Effector memory CD8-positive, alpha-beta T cell (primary cell): ENCODE measurements around the gene IFNA13.
"Not testable (repeated sequence)": the region's sequence is repeated elsewhere in the genome, so short reads cannot be mapped to it uniquely, and the experiment has no call there.

Experiments used
- ATAC-seq: fragments of 150-1000 bp; cut with Tn5 transposase; replicated peaks from 2 replicates; pipeline ENCODE4 v1.10.0; 2021; ENCODE audit warnings: mild to moderate bottlenecking, moderate library complexity
- DNase-seq, 3 experiments: peaks; one replicate each; pipeline ENCODE4 v3.0.0; 2021
- H3K27ac Mint-ChIP-seq, 2 donors: one replicate each; pipeline ENCODE4 v1.8.0; 2022; ENCODE audit warnings: mild to moderate bottlenecking in 2 of 2, mixed read lengths in 2 of 2, moderate library complexity in 2 of 2
- H3K27me3 Mint-ChIP-seq, 2 donors: one replicate each; pipeline ENCODE4 v1.8.0; 2022; ENCODE audit warnings: mixed read lengths in 2 of 2
- H3K36me3 Mint-ChIP-seq: one replicate; pipeline ENCODE4 v1.8.0; 2022; ENCODE audit warnings: mild to moderate bottlenecking, moderate library complexity, mixed read lengths; ENCODE audit not compliant: insufficient read depth
- H3K4me1 Mint-ChIP-seq, 2 donors: one replicate each; pipeline ENCODE4 v1.8.0; 2022; ENCODE audit warnings: low read depth in 2 of 2, mixed read lengths in 2 of 2
- H3K4me3 Mint-ChIP-seq, 2 donors: one replicate each; pipeline ENCODE4 v1.8.0; 2022; ENCODE audit warnings: mild to moderate bottlenecking in 2 of 2, mixed read lengths in 2 of 2, moderate library complexity in 2 of 2
- H3K9me3 Mint-ChIP-seq, 2 donors: one replicate each; pipeline ENCODE4 v1.8.0; 2022; ENCODE audit warnings: mixed read lengths in 2 of 2

IFNA13 gene

DNA sequence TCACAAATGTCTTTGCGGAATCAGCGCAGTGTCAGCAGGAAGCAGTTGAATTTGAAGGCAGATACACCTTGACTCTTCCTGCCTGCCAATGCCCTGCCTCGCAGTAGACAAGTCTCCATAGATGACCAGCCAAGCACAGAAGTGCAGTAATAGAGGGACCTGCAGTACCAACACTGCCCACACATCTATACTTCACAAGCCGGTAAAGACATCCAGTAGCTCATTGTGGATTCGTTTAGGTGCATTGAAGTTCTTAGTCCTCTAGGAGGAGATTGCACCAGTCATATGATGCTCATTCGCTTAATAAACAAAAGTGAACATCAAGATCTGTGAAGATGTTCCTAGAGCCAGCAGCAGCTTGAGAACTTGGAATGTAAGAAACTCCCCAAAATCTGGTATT lies 24.4 kb upstream of the IFNA13 start:
- peaks cover 76 to 85% of the 10 kb centered on the region in 2 donors for H3K27me3 Mint-ChIP-seq
- H3K27ac Mint-ChIP-seq = no peak overlapping the region
- H3K4me3 Mint-ChIP-seq = no peak overlapping the region
- no peaks in the 10 kb centered on the region for H3K9me3 Mint-ChIP-seq
- DNase-seq (no peak), ATAC-seq (peak; percentile 76)
- H3K36me3 Mint-ChIP-seq = no peaks in the 10 kb centered on the region
- H3K4me1 Mint-ChIP-seq = peaks cover 5 to 8% of the 10 kb centered on the region in 2 donors

DNA sequence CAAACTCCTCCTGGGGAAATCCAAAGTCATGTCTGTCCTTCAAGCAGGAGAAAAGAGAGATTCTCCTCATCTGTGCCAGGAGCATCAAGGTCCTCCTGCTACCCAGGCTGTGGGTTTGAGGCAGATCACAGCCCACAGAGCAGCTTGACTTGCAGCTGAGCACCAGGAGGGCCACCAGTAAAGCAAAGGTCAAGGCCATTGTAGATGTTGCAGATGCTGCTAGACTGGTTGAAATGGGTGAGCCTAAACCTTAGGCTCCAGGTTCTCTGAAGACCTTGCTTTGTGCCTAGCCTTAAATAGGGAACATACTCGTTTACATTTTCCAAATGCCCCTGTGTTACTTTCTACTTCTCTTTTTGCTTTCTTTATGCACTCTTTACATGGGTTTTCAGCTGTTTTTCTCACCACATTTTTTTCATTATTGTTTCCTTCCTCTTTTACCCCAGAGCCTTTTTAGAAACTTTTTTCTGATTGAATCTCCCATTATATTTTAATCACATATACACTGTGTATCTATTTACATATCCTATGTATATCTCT lies 17.3 kb upstream of the IFNA13 start, which contains the start of gene IFNA2:
IFNA2 (minus strand) TSS at position 268 of the 540 bp plus-strand sequence; CDS start at position 199, 69 bp downstream.
- Mint-ChIP-seq H3K9me3 (no peaks in the 10 kb centered on the region), H3K36me3 (no peaks in the 10 kb centered on the region), H3K27ac (no peak within 1 kb of the TSS), H3K27me3 (peaks cover 50 to 53% of the 10 kb centered on the region in 2 donors), H3K4me3 (no peak within 1 kb of the TSS), H3K4me1 (peaks cover 3 to 10% of the 10 kb centered on the region in 2 donors)
- ATAC-seq (no peak), DNase-seq (no peak)

DNA sequence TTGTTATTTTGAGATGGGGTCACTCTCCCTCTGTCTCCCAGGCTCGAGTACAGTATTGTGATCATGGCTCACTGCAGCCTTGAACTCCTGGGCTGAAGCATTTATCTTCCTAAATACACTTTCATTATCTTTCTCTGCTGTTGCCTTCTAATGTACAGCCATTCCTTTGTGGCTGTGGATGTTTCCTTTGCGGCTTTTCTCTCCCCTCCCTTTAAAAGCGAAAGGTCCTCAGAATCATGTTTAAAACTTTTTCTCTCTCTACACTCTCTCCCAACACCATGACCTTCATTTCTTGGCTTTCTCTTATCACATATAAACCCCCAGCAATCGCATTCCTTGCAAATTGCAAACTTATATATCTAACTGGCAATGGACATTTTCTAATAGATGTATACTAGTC lies 15.8 kb upstream of the IFNA13 start:
- H3K27me3 Mint-ChIP-seq = peaks cover 50 to 54% of the 10 kb centered on the region in 2 donors
- no peak overlapping the region for H3K27ac Mint-ChIP-seq
- no peak overlapping the region for H3K4me3 Mint-ChIP-seq
- no peak for DNase-seq
- no peaks in the 10 kb centered on the region for H3K9me3 Mint-ChIP-seq
- no peak for ATAC-seq
- peaks cover 6 to 10% of the 10 kb centered on the region in 2 donors for H3K4me1 Mint-ChIP-seq
- no peaks in the 10 kb centered on the region for H3K36me3 Mint-ChIP-seq

DNA sequence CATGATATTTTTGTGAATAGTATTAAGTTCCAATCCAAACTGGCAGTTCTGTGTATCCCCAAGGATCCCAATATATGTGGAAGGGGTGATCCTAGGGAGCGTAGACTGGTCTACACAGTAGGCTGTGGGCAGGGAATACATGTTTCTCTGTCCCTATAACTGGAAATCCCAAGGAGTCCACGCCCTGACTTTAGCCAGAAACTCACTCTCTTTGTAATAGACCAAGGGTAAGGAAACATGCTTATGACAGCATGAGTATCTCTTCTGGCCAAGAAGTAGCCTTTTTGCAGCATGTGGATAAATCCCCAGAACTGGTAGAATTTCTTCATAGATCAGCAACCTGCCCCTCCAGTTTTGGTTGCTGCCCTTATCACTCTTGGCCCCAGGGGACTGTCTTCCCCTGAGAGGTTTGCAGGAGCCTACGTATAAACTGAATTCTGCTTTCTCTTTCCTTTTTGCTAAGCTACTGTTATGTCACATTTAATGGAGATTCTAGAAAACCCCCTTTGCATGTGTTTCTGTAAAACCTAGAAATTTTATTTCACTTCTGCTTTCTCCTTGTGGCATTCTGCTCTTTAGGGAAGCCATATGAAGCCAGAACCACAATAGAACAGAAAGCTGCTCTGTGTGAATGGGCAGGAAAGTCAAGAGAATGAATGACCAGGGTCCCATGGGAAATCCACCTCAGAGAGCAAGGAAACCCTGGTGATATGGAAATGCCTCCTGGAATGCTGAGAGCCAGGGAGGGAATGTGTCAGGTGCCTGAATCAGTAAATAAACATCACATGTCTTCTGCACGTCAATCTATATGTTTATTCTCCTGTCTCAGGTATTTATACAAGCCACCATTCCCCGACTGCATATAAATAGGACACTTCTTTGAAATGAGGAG lies 13.8 kb upstream of the IFNA13 start:
- H3K4me1 Mint-ChIP-seq = peaks cover 6 to 10% of the 10 kb centered on the region in 2 donors
- peaks cover 52 to 54% of the 10 kb centered on the region in 2 donors for H3K27me3 Mint-ChIP-seq
- peak overlapping the region; percentile 34 to 45 for H3K4me3 Mint-ChIP-seq
- H3K36me3 Mint-ChIP-seq = no peaks in the 10 kb centered on the region
- ATAC-seq = peak; percentile 90
- H3K27ac Mint-ChIP-seq = no peak overlapping the region
- no peaks in the 10 kb centered on the region for H3K9me3 Mint-ChIP-seq
- no peak for DNase-seq

DNA sequence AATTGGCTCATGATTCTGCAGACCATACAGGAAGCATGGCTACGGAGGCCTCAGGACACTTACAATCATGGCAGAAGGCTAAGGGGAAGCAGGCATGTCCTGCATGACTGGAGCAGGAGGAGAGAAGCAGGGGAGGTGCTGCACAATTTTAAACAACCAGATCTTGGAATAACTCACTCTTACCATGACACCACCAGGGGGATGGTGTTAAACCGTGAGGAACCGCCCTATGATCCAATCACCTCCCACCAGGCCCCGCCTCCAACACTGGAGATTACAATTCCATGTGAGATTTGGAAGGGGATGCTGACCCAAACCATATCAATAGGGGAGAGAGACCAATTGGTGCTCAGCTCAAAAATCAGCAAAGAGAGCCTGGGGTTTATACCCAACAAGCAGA lies 3.6 kb upstream of the IFNA13 start:
- not testable (repeated sequence) for H3K27ac Mint-ChIP-seq, H3K4me3 Mint-ChIP-seq, H3K9me3 Mint-ChIP-seq, ATAC-seq, H3K4me1 Mint-ChIP-seq, DNase-seq, H3K36me3 Mint-ChIP-seq
- H3K27me3 Mint-ChIP-seq = peaks cover 46 to 50% of the 10 kb centered on the region in 2 donors

DNA sequence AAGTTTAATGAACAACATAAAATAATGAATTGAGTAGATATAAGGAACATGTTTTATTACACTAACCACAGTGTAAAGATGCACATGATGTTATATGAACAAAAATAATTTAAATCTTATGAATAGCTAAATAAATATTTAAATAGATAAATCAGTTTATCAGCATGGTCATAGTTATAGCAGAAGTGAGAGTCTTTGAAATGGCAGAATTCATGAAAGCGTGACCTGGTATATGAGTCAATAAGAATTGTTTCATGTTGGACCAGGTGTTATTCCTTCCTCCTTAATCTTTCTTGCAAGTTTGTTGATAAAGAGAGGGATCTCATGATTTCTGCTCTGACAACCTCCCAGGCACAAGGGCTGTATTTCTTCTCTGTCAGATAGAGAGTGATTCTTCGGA lies 688 bp downstream of the IFNA13 start:
- H3K27me3 Mint-ChIP-seq = peaks cover 64 to 65% of the 10 kb centered on the region in 2 donors
- not testable (repeated sequence) for DNase-seq, H3K4me3 Mint-ChIP-seq, ATAC-seq, H3K9me3 Mint-ChIP-seq, H3K36me3 Mint-ChIP-seq, H3K27ac Mint-ChIP-seq, H3K4me1 Mint-ChIP-seq

DNA sequence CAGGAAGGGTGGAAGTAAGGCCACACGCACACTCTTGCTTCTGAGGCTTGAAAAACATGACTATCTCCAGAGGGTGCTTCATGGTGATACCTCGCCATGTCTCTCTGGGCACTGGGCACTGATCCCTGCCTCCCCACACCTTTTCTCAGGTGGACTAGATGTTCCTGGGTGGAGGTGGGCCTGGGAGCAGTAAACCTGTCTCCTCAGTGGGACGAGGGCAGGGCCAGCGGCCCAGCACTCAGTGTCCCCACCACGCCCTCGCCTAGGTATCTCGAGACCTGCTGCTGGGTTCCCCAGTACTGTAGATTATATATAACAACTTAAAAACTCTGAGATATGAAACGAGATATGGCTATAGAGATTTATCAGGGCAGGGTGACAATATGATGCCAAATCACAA lies 5.6 kb downstream of the IFNA13 start:
- no peak for ATAC-seq
- Mint-ChIP-seq H3K4me3 (no peak overlapping the region), H3K4me1 (peaks cover 3 to 9% of the 10 kb centered on the region in 2 donors), H3K27me3 (peaks cover 38 to 51% of the 10 kb centered on the region in 2 donors), H3K36me3 (no peaks in the 10 kb centered on the region), H3K27ac (no peak overlapping the region), H3K9me3 (no peaks in the 10 kb centered on the region)
- DNase-seq = no peak

DNA sequence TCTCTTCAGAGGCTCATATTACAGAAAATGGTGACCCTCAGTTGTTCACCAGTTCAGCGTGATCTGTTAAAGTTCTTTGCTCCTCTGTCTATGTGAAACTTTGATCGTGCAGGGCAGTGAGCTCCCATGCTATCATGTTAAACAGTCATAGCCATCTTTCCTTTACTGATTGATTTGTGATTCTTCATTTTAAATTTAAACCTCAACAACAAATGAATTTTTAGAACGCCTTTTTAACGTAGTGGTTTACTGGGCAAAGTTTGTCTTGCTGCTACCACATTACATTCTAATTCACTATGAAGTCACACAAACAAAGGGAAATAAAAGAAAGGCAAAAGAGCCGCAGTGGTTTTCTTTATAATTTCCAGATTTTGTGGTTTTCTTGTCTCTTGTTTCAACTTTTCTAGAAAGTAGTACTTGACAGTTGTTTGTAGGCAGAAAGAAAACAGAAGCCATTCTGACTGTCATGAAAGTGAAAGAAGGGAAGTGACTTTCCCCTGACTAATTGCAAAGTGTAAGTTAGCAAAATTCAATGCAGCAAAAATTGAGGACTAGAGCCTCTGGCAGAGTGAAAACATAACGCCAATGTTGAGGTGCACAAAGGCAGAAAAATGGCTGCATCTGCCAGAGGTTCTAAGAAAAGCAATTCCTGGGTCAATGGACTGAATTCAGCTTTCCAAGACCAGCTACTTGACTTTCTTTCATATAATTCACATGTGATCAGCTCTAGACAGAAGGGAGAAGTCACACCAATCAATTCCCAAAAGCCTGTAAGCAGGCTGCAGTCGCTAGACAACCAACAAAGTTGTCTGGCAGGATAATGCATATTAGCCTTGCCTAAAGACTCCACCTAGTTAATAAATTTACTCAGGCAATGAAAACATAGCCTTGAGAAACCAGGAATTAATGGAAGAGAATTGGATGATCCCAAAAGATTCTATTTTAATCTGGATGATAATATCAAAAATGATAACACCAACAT lies 10.1 kb downstream of the IFNA13 start:
- H3K27me3 Mint-ChIP-seq = peaks cover 9 to 26% of the 10 kb centered on the region in 2 donors
- H3K9me3 Mint-ChIP-seq = no peaks in the 10 kb centered on the region
- ATAC-seq = peak; percentile 45
- peaks cover 3% of the 10 kb centered on the region for H3K36me3 Mint-ChIP-seq
- peak overlapping the region; percentile 65 to 66 for H3K4me3 Mint-ChIP-seq
- no peak for DNase-seq
- H3K4me1 Mint-ChIP-seq = peaks cover 4 to 13% of the 10 kb centered on the region in 2 donors
- peak overlapping the region; percentile 44 to 72 for H3K27ac Mint-ChIP-seq

DNA sequence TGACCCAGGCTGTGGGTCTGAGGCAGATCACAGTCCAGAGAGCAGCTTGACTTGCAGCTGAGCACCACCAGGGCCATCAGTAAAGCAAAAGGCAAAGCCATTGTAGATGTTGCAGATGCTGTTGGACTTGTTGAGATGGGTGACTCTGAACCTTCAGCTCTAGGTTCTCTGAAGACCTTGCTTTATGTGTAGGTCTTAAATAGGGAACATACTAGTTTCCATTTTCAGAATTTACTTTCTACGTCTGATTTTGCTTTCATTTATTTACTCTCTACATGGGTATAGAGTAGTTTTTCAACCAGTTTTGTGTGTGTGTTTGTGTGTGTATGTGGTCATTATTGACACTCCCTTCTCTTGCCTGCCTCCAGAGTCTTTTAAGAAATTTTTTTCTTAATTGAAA lies 17.1 kb downstream of the IFNA13 start, which contains the start of gene IFNA6:
IFNA6 (minus strand) TSS at position 101 of the 400 bp plus-strand sequence; CDS start at position 101, 0 bp downstream.
- Mint-ChIP-seq H3K27me3 (peaks cover 46 to 48% of the 10 kb centered on the region in 2 donors), H3K4me1 (no peaks in the 10 kb centered on the region), H3K36me3 (peaks cover 3% of the 10 kb centered on the region), H3K9me3 (no peaks in the 10 kb centered on the region), H3K27ac (no peak within 1 kb of the TSS), H3K4me3 (no peak within 1 kb of the TSS)
- DNase-seq (no peak), ATAC-seq (no peak)

DNA sequence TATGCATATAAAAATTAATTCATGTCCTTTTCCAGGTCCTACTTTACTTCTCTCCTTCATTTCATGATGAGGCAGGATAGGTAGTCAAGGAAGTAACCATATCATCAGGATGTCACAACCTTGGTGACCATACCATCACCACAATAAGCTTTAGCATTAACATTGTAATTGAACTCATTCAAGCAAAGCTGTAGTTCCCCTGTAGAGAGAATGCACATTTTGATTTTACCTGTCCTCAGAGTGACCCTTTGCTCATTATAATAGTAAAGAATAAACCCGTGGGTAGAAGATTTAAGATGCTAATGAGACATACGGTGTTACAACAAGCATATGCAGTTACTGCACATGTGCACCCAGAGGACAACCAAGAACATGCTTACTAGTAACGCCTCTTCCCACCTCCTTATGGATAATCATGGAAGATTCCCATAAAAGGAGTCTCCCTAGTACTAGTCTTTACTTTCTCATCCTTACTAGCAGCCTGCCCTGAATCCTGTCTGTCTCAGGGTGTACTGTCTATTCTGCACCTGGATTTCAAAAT lies 19.4 kb downstream of the IFNA13 start:
- no peaks in the 10 kb centered on the region for H3K9me3 Mint-ChIP-seq
- H3K27me3 Mint-ChIP-seq = peaks cover 58 to 62% of the 10 kb centered on the region in 2 donors
- no peak overlapping the region for H3K27ac Mint-ChIP-seq

DNA sequence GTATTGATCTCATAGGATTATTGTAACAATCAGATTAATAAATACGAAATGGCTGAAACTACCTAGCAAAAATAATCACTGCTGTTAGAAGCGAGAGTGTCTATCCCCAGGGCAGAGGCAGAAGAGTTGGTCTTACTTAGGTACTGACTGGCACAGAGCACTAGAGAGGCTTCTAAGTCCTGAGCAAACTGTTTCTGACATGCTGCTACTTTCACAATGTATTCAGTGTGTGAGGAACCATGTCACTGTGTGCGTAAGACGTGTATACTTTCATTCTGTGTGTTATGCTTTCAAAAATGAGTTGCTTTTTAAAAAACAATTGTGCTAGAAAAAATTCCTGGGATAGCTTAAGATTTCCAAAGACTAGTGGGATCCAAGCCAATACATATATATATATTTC lies 27.1 kb downstream of the IFNA13 start:
- H3K27me3 Mint-ChIP-seq = peaks cover 36 to 64% of the 10 kb centered on the region in 2 donors
- peaks cover 4 to 10% of the 10 kb centered on the region in 2 donors for H3K4me1 Mint-ChIP-seq
- no peaks in the 10 kb centered on the region for H3K9me3 Mint-ChIP-seq
- ATAC-seq (no peak), DNase-seq (no peak)
- H3K4me3 Mint-ChIP-seq = no peak overlapping the region
- no peak overlapping the region for H3K27ac Mint-ChIP-seq
- peaks cover 2% of the 10 kb centered on the region for H3K36me3 Mint-ChIP-seq

More for the DNA sequence above, 19.4 kb downstream of the IFNA13 start:
- DNase-seq (no peak), ATAC-seq (no peak)
- no peaks in the 10 kb centered on the region for H3K4me1 Mint-ChIP-seq
- H3K36me3 Mint-ChIP-seq = no peaks in the 10 kb centered on the region
- H3K4me3 Mint-ChIP-seq = no peak overlapping the region

DNA sequence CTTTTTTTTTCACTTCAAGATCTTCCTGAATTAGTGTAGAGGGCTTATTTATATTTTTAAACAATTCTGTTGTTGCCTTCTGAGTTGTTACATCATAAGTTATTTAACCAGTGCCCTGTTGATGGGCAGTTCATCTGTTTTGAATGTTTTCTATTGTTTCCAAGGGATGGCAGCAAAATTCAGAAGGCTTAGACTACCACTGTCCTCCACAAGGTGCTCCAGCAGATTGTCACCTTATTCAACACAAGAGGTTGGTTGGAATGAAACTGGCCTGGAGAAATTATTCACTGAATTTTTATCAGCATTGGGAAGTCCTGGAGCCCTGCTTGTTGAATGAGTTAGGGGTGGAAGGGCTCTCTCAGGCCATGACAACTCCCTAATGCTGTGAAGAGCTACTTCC lies 31.4 kb downstream of the IFNA13 start:
- ATAC-seq (no peak), DNase-seq (no peak)
- H3K9me3 Mint-ChIP-seq = no peaks in the 10 kb centered on the region
- peaks cover 27 to 40% of the 10 kb centered on the region in 2 donors for H3K4me1 Mint-ChIP-seq
- peaks cover 21% of the 10 kb centered on the region for H3K36me3 Mint-ChIP-seq
- peak overlapping the region; percentile 90 to 91 for H3K4me3 Mint-ChIP-seq
- peaks cover 0 to 21% of the 10 kb centered on the region in 2 donors for H3K27me3 Mint-ChIP-seq
- peak overlapping the region; percentile 95 to 97 for H3K27ac Mint-ChIP-seq
